ENCODE data around the gene UBE2V1. TPM values are rescaled to one million over a fixed set of nuclear protein-coding genes. Genes with fewer than 3 reads are reported as not detected.

Gene UBE2V1
- total and polyA plus RNA-seq, 2 donors (not counting 3 experiments of a cell fraction or from before 2014, with no cell fraction given), result 145 to 156 TPM

DNA sequence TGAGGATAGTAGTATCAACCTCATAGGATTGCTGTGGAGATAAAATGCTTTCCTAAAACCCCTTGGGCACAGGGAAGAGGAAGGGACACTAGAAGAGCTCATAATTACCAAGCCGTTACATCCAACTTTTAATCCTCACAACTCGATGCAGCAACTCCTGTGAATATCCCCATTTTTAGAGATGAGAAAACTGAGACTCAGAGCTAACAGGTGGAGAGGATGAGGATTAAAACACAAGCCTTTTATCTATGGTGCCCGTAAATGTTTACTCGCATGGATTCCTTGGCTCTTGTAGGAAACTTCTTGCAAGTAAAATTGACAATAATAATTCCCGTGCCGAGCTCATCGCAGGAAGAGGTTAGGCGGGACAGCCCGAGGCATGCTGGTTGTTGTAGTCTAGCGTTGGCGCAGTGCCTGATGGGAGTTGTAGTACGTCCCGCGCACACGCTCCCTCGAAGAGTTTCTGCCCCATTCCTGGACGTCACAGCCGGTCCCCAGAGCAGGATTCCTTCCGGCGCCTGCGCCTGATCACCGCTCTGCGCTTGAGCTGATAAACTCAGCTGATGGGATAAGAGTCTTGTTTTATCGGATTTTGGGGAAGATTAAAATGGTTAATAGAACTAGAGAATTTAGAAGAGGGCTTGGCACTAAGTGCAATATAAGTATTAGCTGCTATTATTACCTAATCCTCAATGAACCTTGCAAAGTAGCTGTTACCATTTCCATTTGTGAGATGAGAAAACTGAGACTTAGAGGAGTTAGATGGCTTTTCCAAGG lies 2.8 kb upstream of the UBE2V1 start:
- H3K27ac ChIP-seq (ENCODE audit: insufficient read depth, low read depth, low read length), result peak overlapping the region; percentile 30
- no peaks in the 10 kb centered on the region for H3K9me3 ChIP-seq (replicated peaks; ENCODE audit: control insufficient read depth, insufficient read depth, low read length)
- peak overlapping the region; percentile 68 for H3K9ac ChIP-seq (replicated peaks; ENCODE audit: extremely low read depth, insufficient read depth, low read length)
- TF ChIP-seq POLR2AphosphoS5 (IDR thresholded peaks at IDR 0.05; ENCODE audit: insufficient read depth, low read depth, low read length), result peak; percentile 80
- no peak for TF ChIP-seq GATA2 (IDR thresholded peaks at IDR 0.05; ENCODE audit: insufficient read depth, insufficient read length, low read depth, low read length)
- peak; percentile 48 for TF ChIP-seq MAX (IDR thresholded peaks at IDR 0.05; ENCODE audit: insufficient read depth, insufficient read length)
- no peak for TF ChIP-seq CTCF (IDR thresholded peaks at IDR 0.05; ENCODE audit: extremely low read depth in 1 of 2, insufficient read depth in 1 of 2, low read depth in 1 of 2, low read length in 2 of 2)
- TF ChIP-seq FOS (IDR thresholded peaks at IDR 0.05; ENCODE audit: borderline replicate concordance, insufficient read depth, low read length), result no peak
- peak; percentile 79 for TF ChIP-seq POLR2A (IDR thresholded peaks at IDR 0.05; ENCODE audit: low read depth, low read length)
- TF ChIP-seq MYC (IDR thresholded peaks at IDR 0.05; ENCODE audit: low read depth, low read length), result peak; percentile 80
- TF ChIP-seq EZH2 (IDR thresholded peaks at IDR 0.05; ENCODE audit: borderline replicate concordance, low read depth, low read length, severe bottlenecking), result no peak
- TF ChIP-seq JUN (IDR thresholded peaks at IDR 0.05; ENCODE audit: borderline replicate concordance, insufficient read depth, insufficient read length, low read depth), result no peak
- peaks cover 20% of the 10 kb centered on the region for H3K79me2 ChIP-seq (ENCODE audit: control insufficient read depth, insufficient read depth, low read length)
- H4K20me1 ChIP-seq (replicated peaks; ENCODE audit: control insufficient read depth, extremely low read depth, insufficient read depth, low read length), result no peaks in the 10 kb centered on the region
- H3K27me3 ChIP-seq (ENCODE audit: control insufficient read depth in 2 of 2, insufficient read depth in 2 of 2, low read length in 2 of 2), result no peaks in the 10 kb centered on the region
- peak overlapping the region; percentile 79 for H2AFZ ChIP-seq (ENCODE audit: low read depth, low read length)
- H3K9me1 ChIP-seq (replicated peaks; ENCODE audit: control insufficient read depth, extremely low read depth, insufficient read depth, low read length), result no peaks in the 10 kb centered on the region
- peaks cover 34% of the 10 kb centered on the region for H3K4me1 ChIP-seq (ENCODE audit: control insufficient read depth, extremely low read depth, insufficient read depth, low read length)
- FAIRE-seq (peak; percentile 99), DNase-seq (ENCODE audit: low read depth, low spot score) (peak; percentile 98)
- CTCF ChIA-PET, result interaction anchor here (0.8 to 2.6 kb wide), 15 partner anchors 10 to 137 kb away, joined by 3 to 25 read pairs (median 5); no protein-coding TSS in a partner anchor
- H3K36me3 ChIP-seq (ENCODE audit: control insufficient read depth in 2 of 2, extremely low read depth in 1 of 2, insufficient read depth in 2 of 2, low read length in 2 of 2), result no peaks in the 10 kb centered on the region
- BruUV-seq (replicated peaks), result no TSS peak
- peak overlapping the region; percentile 51 to 80 (median 63) for H3K4me3 ChIP-seq (replicated peaks in 1 of 3; ENCODE audit: insufficient read depth in 1 of 3, low read depth in 1 of 3, low read length in 3 of 3)
- intact Hi-C loops (cut with micrococcal nuclease), result no loop called here
- peak overlapping the region; percentile 95 for H3K4me2 ChIP-seq (ENCODE audit: insufficient read depth, low read length)
- dilution Hi-C loops (cut with MboI; ENCODE audit: extremely low pct_ligation_motif_present, low sequenced_read_pairs), result no loop called here
- POLR2A ChIA-PET, result interaction anchor here (0.5 to 1.5 kb wide), 4 partner anchors 26 to 342 kb away, joined by 4 to 8 read pairs (median 4); no protein-coding TSS in a partner anchor

All from endothelial cell of umbilical vein (primary cell).